GM12878 (cell line): ENCODE results near the gene SNAI3. TPM values are rescaled to one million over a fixed set of nuclear protein-coding genes. Genes with fewer than 3 reads are reported as not detected.
A peak's percentile ranks its signal among the peaks of the same experiment; 100 is the strongest.

ENCODE experiments used
- ATAC-seq: fragments of 200-7000 bp; cut with Tn5 transposase; 3 replicates; pipeline ENCODE4 v1.9.1; 2020; ENCODE audit warnings: mild to moderate bottlenecking, moderate library complexity
- BruUV-seq: library from RNA; stranded (reverse); fragments of 400-500 nt; replicated peaks from 2 replicates; lab custom pipeline; 2021; lab: Mats Ljungman, UMichigan
- CTCF ChIA-PET: fragments of 300-600 bp; sonication (Branson Sonifier 250); formaldehyde crosslinking; extraction: SDS; loops from one replicate; lab custom pipeline; 2021; ENCODE audit warnings: inconsistent platforms; lab: Yijun Ruan, JAX
- POLR2A ChIA-PET: fragments of 350-600 bp; formaldehyde crosslinking; extraction: SDS; loops from one replicate; lab custom pipeline; 2021; ENCODE audit warnings: inconsistent platforms; lab: Charles Lee
- RAD21 ChIA-PET: fragments of 300-600 bp; sonication (Branson Sonifier 250); formaldehyde crosslinking; loops from one replicate; lab custom pipeline; 2023; ENCODE audit warnings: antibody characterized with exemption; ENCODE audit not compliant: unreplicated experiment; lab: Charles Lee
- SMC1A ChIA-PET: fragments of 300-600 bp; sonication (Branson Sonifier 250); formaldehyde crosslinking; loops from one replicate; lab custom pipeline; 2023; ENCODE audit not compliant: unreplicated experiment, uncharacterized antibody; lab: Charles Lee
- DNase-seq: peaks from one replicate; pipeline ENCODE4 v3.0.0-alpha.2; 2011; ENCODE audit warnings: low read depth, low spot score
- FAIRE-seq: peaks from 3 replicates; lab custom pipeline; 2011; peaks lifted over from hg19 to GRCh38; lab: Jason Lieb, UNC
- H2AFZ ChIP-seq: 2 replicates; pipeline ENCODE4 v1.6.0; 2011; ENCODE audit warnings: low read depth, low read length, control low read depth; ENCODE audit not compliant: control insufficient read depth
- H3K27ac ChIP-seq: 2 replicates; pipeline ENCODE4 v1.5.1; 2011; ENCODE audit warnings: control low read depth; ENCODE audit not compliant: control insufficient read depth, insufficient read depth
- H3K27me3 ChIP-seq, 2 experiments: replicated peaks in 1 of 2; 2 replicates each; pipeline versions ENCODE4 v1.6.0 to v1.6.1; 2011; ENCODE audit warnings: low read length in 1 of 2; ENCODE audit not compliant: control insufficient read depth in 2 of 2, insufficient read depth in 2 of 2
- H3K36me3 ChIP-seq, 2 experiments: 2 replicates each; pipeline ENCODE4 v1.5.1; 2011; ENCODE audit warnings: low read length in 1 of 2; ENCODE audit not compliant: control insufficient read depth in 2 of 2, insufficient read depth in 2 of 2
- H3K4me1 ChIP-seq: 2 replicates; pipeline ENCODE4 v1.6.1; 2011; ENCODE audit warnings: mild to moderate bottlenecking, low read length, moderate library complexity, mixed read lengths; ENCODE audit not compliant: control insufficient read depth, insufficient read depth
- H3K4me2 ChIP-seq: 2 replicates; pipeline ENCODE4 v1.6.0; 2011; ENCODE audit warnings: control low read depth; ENCODE audit not compliant: control insufficient read depth, insufficient read depth
- H3K4me3 ChIP-seq: fragments of 200-600 bp; sonication (generic); 2 replicates; pipeline ENCODE4 v1.5.1; 2016
- H3K79me2 ChIP-seq: 2 replicates; pipeline ENCODE4 v1.6.0; 2011; ENCODE audit warnings: low read length; ENCODE audit not compliant: control insufficient read depth, insufficient read depth
- H3K9ac ChIP-seq: 2 replicates; pipeline ENCODE4 v1.8.0; 2011; ENCODE audit warnings: low read length, control low read depth, mixed read lengths; ENCODE audit not compliant: control insufficient read depth, insufficient read depth
- H3K9me3 ChIP-seq: replicated peaks from 3 replicates; pipeline ENCODE4 v1.5.1; 2011; ENCODE audit warnings: mild to moderate bottlenecking, low read length; ENCODE audit not compliant: control insufficient read depth, insufficient read depth
- H4K20me1 ChIP-seq: 2 replicates; pipeline ENCODE4 v1.6.0; 2011; ENCODE audit not compliant: control insufficient read depth, insufficient read depth
- CBFB ChIP-seq: IDR thresholded peaks from 2 replicates; pipeline ENCODE4 v1.6.1; 2016; ENCODE audit warnings: antibody characterized with exemption, low read depth
- CEBPZ ChIP-seq: fragments of 150-350 bp; IDR thresholded peaks from 2 replicates; pipeline ENCODE4 v1.6.1; 2016; ENCODE audit warnings: low read depth, low read length
- ESRRA ChIP-seq: IDR thresholded peaks from 2 replicates; pipeline ENCODE4 v1.6.1; 2012; ENCODE audit warnings: mild to moderate bottlenecking, low read length, improper control_type of control experiment
- FOXK2 ChIP-seq: fragments of 450-650 bp; IDR thresholded peaks from 2 replicates; pipeline ENCODE4 v1.6.1; 2017; ENCODE audit warnings: mild to moderate bottlenecking, moderate library complexity
- MLLT1 ChIP-seq: fragments of 450-650 bp; IDR thresholded peaks from 2 replicates; pipeline ENCODE4 v1.6.1; 2016; ENCODE audit warnings: mild to moderate bottlenecking
- PML ChIP-seq: IDR thresholded peaks from 2 replicates; pipeline ENCODE4 v1.6.1; 2012; ENCODE audit warnings: low read length, inconsistent platforms
- POLR2A ChIP-seq: IDR thresholded peaks from 2 replicates; pipeline ENCODE4 v1.6.1; 2011; ENCODE audit warnings: low read depth, mild to moderate bottlenecking, low read length
- POLR2AphosphoS2 ChIP-seq: IDR thresholded peaks from 2 replicates; pipeline ENCODE4 v1.6.1; 2011; ENCODE audit warnings: low read depth, mild to moderate bottlenecking, low read length, improper control_type of control experiment, moderate library complexity
- ZNF687 ChIP-seq: fragments of 450-650 bp; IDR thresholded peaks from 2 replicates; pipeline ENCODE4 v1.6.1; 2017; ENCODE audit warnings: mild to moderate bottlenecking, moderate library complexity
- WGBS: methylation state at CpG from one replicate; pipeline ENCODE4 v1.1.6; 2016; ENCODE audit warnings: low lambda C conversion rate; ENCODE audit not compliant: insufficient replicate concordance, insufficient coverage; ENCODE audit errors: missing lambda C conversion rate; 5-methylcytosine and 5-hydroxymethylcytosine counted together
- in situ Hi-C: fragments of 300-500 bp; cut with MboI; formaldehyde crosslinking; loops from 9 replicates; pipeline ENCODE4 v1.14.3; 2018; ENCODE audit warnings: mixed read lengths
- intact Hi-C: fragments of 100-400 bp; cut with micrococcal nuclease; formaldehyde crosslinking; loops from one replicate; pipeline ENCODE4 v1.14.2; 2022; ENCODE audit not compliant: unreplicated experiment
- polyA plus RNA-seq, 11 experiments: library from polyadenylated mRNA; depleted of rRNA in 4 of 11; unstranded in 6 of 11; stranded (reverse) in 5 of 11; fragments of >200 nt; fragmentation: Nextera tagmentation in 4 of 11; fragmentation: Illumina TruSeq in 1 of 11; extraction: Ambion mirVana in 4 of 11; extraction: Trizol in 1 of 11; gene quantifications; 1 replicate in 1 of 11; 2 replicates in 10 of 11; pipeline versions ENCODE4 v1.2.1 to v1.2.3, GENCODE V29; 2011 to 2016; ENCODE audit warnings: inconsistent platforms in 2 of 11, missing spikeins in 2 of 11, low read depth in 1 of 11
- total RNA-seq, 4 experiments: library from RNA; depleted of rRNA in 3 of 4; stranded (reverse); fragments of >200 nt in 3 of 4; fragmentation: Illumina TruSeq in 1 of 4; extraction: Trizol in 1 of 4; gene quantifications; 2 replicates each; pipeline versions ENCODE4 v1.2.1 to v1.2.3, GENCODE V29; 2013 to 2021
- TF ChIP-seq, protein P1 (sequence below): IDR thresholded peaks from 2 replicates; pipeline ENCODE4 v1.6.1; 2011; ENCODE audit warnings: borderline replicate concordance, low read depth, mild to moderate bottlenecking, moderate library complexity, low read length; ENCODE audit not compliant: insufficient read depth, poor library complexity, severe bottlenecking

SNAI3 gene
- total and polyA plus RNA-seq, 10 of the 15 experiments (the other 5 are each of a cell fraction or from before 2014, with no cell fraction given) = 0.21 to 7.4 (median 3.0) TPM

- FAIRE-seq = no peak
- no peaks in the 10 kb centered on the region for H3K79me2 ChIP-seq
- H3K27me3 ChIP-seq = peaks cover 13 to 18% of the 10 kb centered on the region in 2 experiments
- CTCF ChIA-PET = no interaction called here
- H3K9ac ChIP-seq = no peak overlapping the region
- no peak overlapping the region for H2AFZ ChIP-seq
- intact Hi-C loops (no loop called here), in situ Hi-C loops (no loop called here)
- no peak overlapping the region for H3K27ac ChIP-seq
- no TSS peak for BruUV-seq
- POLR2A ChIA-PET = no interaction called here
- H3K9me3 ChIP-seq = no peaks in the 10 kb centered on the region; the same call in 2 of the 3 replicates
- RAD21 ChIA-PET = no interaction called here
- ATAC-seq = peak; percentile 11; the same call in 2 of the 3 replicates
- H3K4me2 ChIP-seq = no peak overlapping the region
- peaks cover 14% of the 10 kb centered on the region for H3K4me1 ChIP-seq
- DNase-seq = no peak
- peaks cover 3% of the 10 kb centered on the region; the same call in 1 of the 2 replicates for H4K20me1 ChIP-seq
- TF ChIP-seq PML (0 out of 2 replicates have a peak, but pooled peaks have one; percentile 10), FOXK2 (no peak), ZNF687 (no peak), MLLT1 (no peak), ESRRA (no peak), CBFB (no peak; the same call in 1 of the 2 replicates), CEBPZ (no peak), POLR2AphosphoS2 (0 out of 2 replicates have a peak, but pooled peaks have one; percentile 34), POLR2A (peak; percentile 63)
- TF ChIP-seq, protein P1, sequence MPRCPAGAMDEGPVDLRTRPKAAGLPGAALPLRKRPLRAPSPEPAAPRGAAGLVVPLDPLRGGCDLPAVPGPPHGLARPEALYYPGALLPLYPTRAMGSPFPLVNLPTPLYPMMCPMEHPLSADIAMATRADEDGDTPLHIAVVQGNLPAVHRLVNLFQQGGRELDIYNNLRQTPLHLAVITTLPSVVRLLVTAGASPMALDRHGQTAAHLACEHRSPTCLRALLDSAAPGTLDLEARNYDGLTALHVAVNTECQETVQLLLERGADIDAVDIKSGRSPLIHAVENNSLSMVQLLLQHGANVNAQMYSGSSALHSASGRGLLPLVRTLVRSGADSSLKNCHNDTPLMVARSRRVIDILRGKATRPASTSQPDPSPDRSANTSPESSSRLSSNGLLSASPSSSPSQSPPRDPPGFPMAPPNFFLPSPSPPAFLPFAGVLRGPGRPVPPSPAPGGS = peak; percentile 16
- H3K36me3 ChIP-seq = peaks cover 2 to 4% of the 10 kb centered on the region in 2 experiments; a peak in 2 of 4 replicates
- no peak overlapping the region for H3K4me3 ChIP-seq
- 19% methylated on average over 17 of the region's 17 CpGs for whole genome bisulfite sequencing
- SMC1A ChIA-PET = no interaction called here
These were observed 45.6 kb downstream of the SNAI3 start for GRCh38 chr16:88640498-88641247.
